Measurements from ENCODE around the gene UGGT2. TPM values are rescaled to one million over a fixed set of nuclear protein-coding genes. Genes with fewer than 3 reads are reported as not detected.
"Not testable (repeated sequence)": the region's sequence is repeated elsewhere in the genome, so short reads cannot be mapped to it uniquely, and the experiment has no call there.

UGGT2 gene
- total and polyA plus RNA-seq, 9 of the 15 experiments (the other 6 are each of a cell fraction or from before 2014, with no cell fraction given) = 3.5 to 24.5 (median 18.3) TPM

DNA sequence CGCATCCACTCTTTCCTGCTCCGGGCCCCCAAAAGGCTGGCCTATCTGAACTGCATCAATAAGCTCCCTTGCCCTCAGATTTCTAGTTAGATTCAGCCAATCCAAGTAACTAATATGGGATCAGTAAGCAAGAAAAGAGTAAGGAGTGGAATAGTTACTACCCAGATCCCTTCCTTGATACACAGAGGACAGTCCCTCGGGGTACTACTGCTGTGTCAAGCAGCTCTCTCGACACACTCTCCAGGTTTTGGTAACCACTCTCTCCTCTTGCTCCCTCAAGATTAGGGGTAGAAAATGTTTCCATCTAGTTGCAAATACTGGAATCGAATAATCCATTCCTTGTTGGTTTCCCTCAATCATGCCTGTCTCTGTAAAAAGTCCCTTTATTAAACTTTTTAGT, 65.4 kb downstream of the UGGT2 start:
- in situ Hi-C loops (cut with MboI) = no loop called here
- ChIA-PET POLR2A (interaction anchor here (1.0 kb wide), 1 partner anchor 11 kb away, joined by 3 read pairs; no protein-coding TSS in a partner anchor), CTCF (ENCODE audit: low intra/inter-chr PET ratio) (no interaction called here)
- Histone ChIP-seq H3K9me3 (replicated peaks; ENCODE audit: control insufficient read depth, insufficient read depth, low read depth, low read length) (no peaks in the 10 kb centered on the region), H3K79me2 (ENCODE audit: control insufficient read depth, insufficient read depth, low read length) (no peaks in the 10 kb centered on the region), H3K9me1 (ENCODE audit: control insufficient read depth, insufficient read depth, low read length) (no peaks in the 10 kb centered on the region), H3K4me1 (replicated peaks in 1 of 2; ENCODE audit: control insufficient read depth in 2 of 2, insufficient read depth in 2 of 2, low read length in 2 of 2) (no peaks in the 10 kb centered on the region), H4K20me1 (replicated peaks; ENCODE audit: control insufficient read depth, insufficient read depth, low read length) (no peaks in the 10 kb centered on the region), H3K4me3 (no peak overlapping the region), H3K36me3 (ENCODE audit: control insufficient read depth, insufficient read depth, low read length) (no peaks in the 10 kb centered on the region), H3K4me2 (ENCODE audit: insufficient read depth, low read length) (no peak overlapping the region), H2AFZ (ENCODE audit: low read depth, low read length) (no peak overlapping the region), H3K27ac (ENCODE audit: extremely low read depth, low read depth, low read length) (no peak overlapping the region), H3K9ac (ENCODE audit: insufficient read depth in 1 of 2, low read depth in 2 of 2, low read length in 2 of 2) (no peak overlapping the region), H3K27me3 (ENCODE audit: control insufficient read depth in 2 of 2, insufficient read depth in 2 of 2, low read length in 2 of 2) (no peaks in the 10 kb centered on the region)
- DNase-seq (ENCODE audit: extremely low read depth in 1 of 4, low spot score in 3 of 4) (no peak), ATAC-seq (no peak), FAIRE-seq (no peak)
- WGBS (ENCODE audit: insufficient coverage, low coverage, missing lambda C conversion rate) = 98% methylated on average over 4 of the region's 5 CpGs
- no TSS peak for BruUV-seq (replicated peaks)
- TF ChIP-seq SP2 (IDR thresholded peaks at IDR 0.05; ENCODE audit: extremely low read depth, low read depth, low read length, poor library complexity, severe bottlenecking) = no peak
- no peak for TF ChIP-seq ZNF217 (CRISPR knock-in tag; IDR thresholded peaks at IDR 0.05)
- TF ChIP-seq ZNF311 (CRISPR knock-in tag; IDR thresholded peaks at IDR 0.05) = no peak
- intact Hi-C loops (cut with micrococcal nuclease) = loop anchor here (10.0 kb wide), 1 partner anchor 123 kb away; no protein-coding TSS in a partner anchor

DNA sequence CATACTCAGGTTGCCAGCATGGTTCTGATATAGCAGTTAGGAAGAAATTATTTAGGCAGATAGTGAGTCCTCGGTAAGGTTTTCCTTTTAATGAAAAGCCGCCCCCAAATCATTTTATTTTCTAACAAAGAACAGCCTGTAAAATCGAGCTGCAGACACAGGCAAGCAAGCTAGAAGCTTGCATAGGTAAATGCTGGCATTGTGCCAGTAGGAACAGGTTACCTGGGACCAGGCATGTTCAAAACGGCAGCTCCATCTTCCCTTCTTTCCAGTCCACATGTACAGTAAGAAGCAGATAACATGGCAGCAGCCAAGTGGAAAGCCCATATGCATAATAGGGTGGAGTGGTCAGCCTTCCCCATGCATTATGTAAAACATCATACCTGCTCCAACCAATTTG, 71.1 kb downstream of the UGGT2 start:
- no peaks in the 10 kb centered on the region for H3K27me3 ChIP-seq (ENCODE audit: control insufficient read depth in 2 of 2, insufficient read depth in 2 of 2, low read length in 2 of 2)
- no peak overlapping the region for H3K4me3 ChIP-seq
- DNase-seq (ENCODE audit: extremely low read depth in 1 of 4, low spot score in 3 of 4) (peak in 1 of 4 experiments; percentile 8), ATAC-seq (peak; percentile 23; the same call in 1 of the 3 replicates), FAIRE-seq (no peak)
- no peak overlapping the region for H2AFZ ChIP-seq (ENCODE audit: low read depth, low read length)
- no peaks in the 10 kb centered on the region for H3K36me3 ChIP-seq (ENCODE audit: control insufficient read depth, insufficient read depth, low read length)
- WGBS (ENCODE audit: insufficient coverage, low coverage, missing lambda C conversion rate) = 62% methylated on average over 4 of the region's 4 CpGs
- CTCF ChIA-PET (ENCODE audit: low intra/inter-chr PET ratio) = no interaction called here
- H3K9me1 ChIP-seq (ENCODE audit: control insufficient read depth, insufficient read depth, low read length) = no peaks in the 10 kb centered on the region
- no peak overlapping the region for H3K27ac ChIP-seq (ENCODE audit: extremely low read depth, low read depth, low read length)
- in situ Hi-C loops (cut with MboI) (no loop called here), intact Hi-C loops (cut with micrococcal nuclease) (loop anchor here (5.0 to 10.0 kb wide), 2 partner anchors 117 to 360 kb away; no protein-coding TSS in a partner anchor)
- H3K9ac ChIP-seq (ENCODE audit: insufficient read depth in 1 of 2, low read depth in 2 of 2, low read length in 2 of 2) = no peak overlapping the region
- no peaks in the 10 kb centered on the region for H4K20me1 ChIP-seq (replicated peaks; ENCODE audit: control insufficient read depth, insufficient read depth, low read length)
- no peaks in the 10 kb centered on the region for H3K4me1 ChIP-seq (replicated peaks in 1 of 2; ENCODE audit: control insufficient read depth in 2 of 2, insufficient read depth in 2 of 2, low read length in 2 of 2)
- no peaks in the 10 kb centered on the region for H3K79me2 ChIP-seq (ENCODE audit: control insufficient read depth, insufficient read depth, low read length)
- POLR2A ChIA-PET = interaction anchor here (1.2 kb wide), 1 partner anchor 9 kb away, joined by 6 read pairs; no protein-coding TSS in a partner anchor
- H3K9me3 ChIP-seq (replicated peaks; ENCODE audit: control insufficient read depth, insufficient read depth, low read depth, low read length) = no peaks in the 10 kb centered on the region
- no TSS peak for BruUV-seq (replicated peaks)
- no peak for TF ChIP-seq ZNF764 (CRISPR knock-in tag; IDR thresholded peaks at IDR 0.05; ENCODE audit: low read depth)
- TF ChIP-seq NFIC (IDR thresholded peaks at IDR 0.05) = peak; percentile 79
- no peak for TF ChIP-seq ZZZ3 (IDR thresholded peaks at IDR 0.05)
- TF ChIP-seq NFIX (CRISPR knock-in tag; IDR thresholded peaks at IDR 0.05; ENCODE audit: low read depth) = peak; percentile 60
- no peak overlapping the region for H3K4me2 ChIP-seq (ENCODE audit: insufficient read depth, low read length)

DNA sequence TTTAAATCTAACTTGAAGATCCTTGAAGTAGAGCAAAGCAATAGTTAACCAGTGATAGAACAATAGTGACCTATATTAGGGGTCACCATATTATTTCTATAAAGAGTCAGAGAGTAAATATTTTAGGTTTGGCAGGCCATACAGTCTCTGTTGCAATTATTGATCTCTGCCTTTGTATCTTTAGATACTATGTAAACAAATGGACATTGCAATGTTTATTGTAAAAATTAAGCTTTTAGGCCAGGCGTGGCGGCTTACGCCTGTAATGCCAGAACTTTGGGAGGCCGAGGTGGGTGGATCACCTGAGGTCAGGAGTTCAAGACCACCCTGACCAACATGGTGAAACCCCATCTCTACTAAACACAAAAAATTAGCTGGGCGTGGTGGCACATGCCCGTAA, 80.5 kb downstream of the UGGT2 start:
- 93% methylated on average over 5 of the region's 6 CpGs for WGBS (ENCODE audit: insufficient coverage, low coverage, missing lambda C conversion rate)
- H2AFZ ChIP-seq (ENCODE audit: low read depth, low read length); DNase-seq (ENCODE audit: extremely low read depth in 1 of 4, low spot score in 3 of 4); H3K79me2 ChIP-seq (ENCODE audit: control insufficient read depth, insufficient read depth, low read length); H3K9me3 ChIP-seq (replicated peaks; ENCODE audit: control insufficient read depth, insufficient read depth, low read depth, low read length); H3K27me3 ChIP-seq (ENCODE audit: control insufficient read depth in 2 of 2, insufficient read depth in 2 of 2, low read length in 2 of 2); BruUV-seq (replicated peaks); H3K9me1 ChIP-seq (ENCODE audit: control insufficient read depth, insufficient read depth, low read length); CTCF ChIA-PET (ENCODE audit: low intra/inter-chr PET ratio); H3K9ac ChIP-seq (ENCODE audit: insufficient read depth in 1 of 2, low read depth in 2 of 2, low read length in 2 of 2); FAIRE-seq; intact Hi-C loops (cut with micrococcal nuclease); H3K4me2 ChIP-seq (ENCODE audit: insufficient read depth, low read length); ATAC-seq; H4K20me1 ChIP-seq (replicated peaks; ENCODE audit: control insufficient read depth, insufficient read depth, low read length); H3K4me3 ChIP-seq; in situ Hi-C loops (cut with MboI); H3K27ac ChIP-seq (ENCODE audit: extremely low read depth, low read depth, low read length); H3K4me1 ChIP-seq (replicated peaks in 1 of 2; ENCODE audit: control insufficient read depth in 2 of 2, insufficient read depth in 2 of 2, low read length in 2 of 2): not testable (repeated sequence)
- POLR2A ChIA-PET = interaction anchor here (1.8 kb wide), 1 partner anchor 10 kb away, joined by 6 read pairs; no protein-coding TSS in a partner anchor
- peaks cover 11% of the 10 kb centered on the region; the same call in 1 of the 3 replicates for H3K36me3 ChIP-seq (ENCODE audit: control insufficient read depth, insufficient read depth, low read length)
